CD14-positive monocyte (primary cell): Measurements from ENCODE around the gene EPOP. TPM values are rescaled to one million over a fixed set of nuclear protein-coding genes. Genes with fewer than 3 reads are reported as not detected.

Source experiments
- DNase-seq, 3 donors: peaks; one replicate each; pipeline ENCODE4 v3.0.0-alpha.2; 2011 to 2022
- H2AFZ ChIP-seq: 2 replicates; pipeline ENCODE4 v1.6.0; 2012; ENCODE audit warnings: mild to moderate bottlenecking, low read depth, low read length, inconsistent platforms; ENCODE audit not compliant: insufficient read depth, poor library complexity, severe bottlenecking
- H3K27ac ChIP-seq, 2 donors: 1 replicate in 1 of 2; 2 replicates in 1 of 2; pipeline ENCODE4 v1.5.1; 2012 to 2013; ENCODE audit warnings: low read length in 2 of 2, control low read depth in 1 of 2, inconsistent platforms in 1 of 2, low read depth in 1 of 2, mild to moderate bottlenecking in 1 of 2
- H3K27me3 ChIP-seq, 2 donors: one replicate each; pipeline versions ENCODE4 v1.6.0 to v1.6.1; 2011 to 2013; ENCODE audit warnings: low read length in 2 of 2; ENCODE audit not compliant: control insufficient read depth in 2 of 2, insufficient read depth in 2 of 2
- H3K36me3 ChIP-seq, 2 donors: replicated peaks in 1 of 2; 1 replicate in 1 of 2; 2 replicates in 1 of 2; pipeline versions ENCODE4 v1.5.1 to v1.6.1; 2012 to 2013; ENCODE audit warnings: low read length in 2 of 2, control low read depth in 1 of 2, inconsistent platforms in 1 of 2, mild to moderate bottlenecking in 1 of 2; ENCODE audit not compliant: insufficient read depth in 2 of 2, control insufficient read depth in 1 of 2
- H3K4me1 ChIP-seq, 2 donors: 1 replicate in 1 of 2; 2 replicates in 1 of 2; pipeline versions ENCODE4 v1.5.1 to v1.6.1; 2012 to 2013; ENCODE audit warnings: low read length in 2 of 2, control low read depth in 1 of 2, inconsistent platforms in 1 of 2, mild to moderate bottlenecking in 1 of 2, moderate library complexity in 1 of 2; ENCODE audit not compliant: insufficient read depth in 2 of 2, control insufficient read depth in 1 of 2
- H3K4me2 ChIP-seq: replicated peaks from 2 replicates; pipeline ENCODE3; 2012; ENCODE audit warnings: low read length, moderate library complexity, mild to moderate bottlenecking; ENCODE audit not compliant: poor library complexity, severe bottlenecking; ENCODE audit errors: extremely low read depth
- H3K4me3 ChIP-seq, 3 experiments: fragments of 200-600 bp in 1 of 3; sonication (generic) in 1 of 3; replicated peaks in 1 of 3; 1 replicate in 2 of 3; 2 replicates in 1 of 3; pipeline ENCODE4 v1.5.1; 2011 to 2013; ENCODE audit warnings: low read length in 3 of 3, mild to moderate bottlenecking in 3 of 3, control low read depth in 2 of 3, low read depth in 2 of 3, inconsistent platforms in 1 of 3, moderate library complexity in 1 of 3
- H3K79me2 ChIP-seq: 2 replicates; pipeline ENCODE4 v1.6.0; 2012; ENCODE audit warnings: mild to moderate bottlenecking, control low read depth, inconsistent platforms, low read length, moderate library complexity; ENCODE audit not compliant: insufficient read depth
- H3K9ac ChIP-seq: 2 replicates; pipeline ENCODE4 v1.6.0; 2017; ENCODE audit warnings: low read length, mild to moderate bottlenecking; ENCODE audit not compliant: insufficient read depth, poor library complexity, severe bottlenecking
- H3K9me3 ChIP-seq, 2 donors: replicated peaks in 1 of 2; 1 replicate in 1 of 2; 2 replicates in 1 of 2; pipeline versions ENCODE4 v1.5.1 to v1.6.1; 2012 to 2013; ENCODE audit warnings: low read length in 2 of 2, control low read depth in 1 of 2; ENCODE audit not compliant: control insufficient read depth in 1 of 2, insufficient read depth in 1 of 2
- H4K20me1 ChIP-seq: 2 replicates; pipeline ENCODE4 v1.6.0; 2012; ENCODE audit warnings: mild to moderate bottlenecking, low read length, control low read depth, moderate library complexity; ENCODE audit not compliant: insufficient read depth
- H3K27ac Mint-ChIP-seq, 7 donors: one replicate each; pipeline ENCODE4 v1.8.0; 2020; ENCODE audit warnings: mild to moderate bottlenecking in 7 of 7, mixed read lengths in 7 of 7, moderate library complexity in 6 of 7, inconsistent platforms in 2 of 7
- H3K27me3 Mint-ChIP-seq, 3 donors: one replicate each; pipeline ENCODE4 v1.8.0; 2021 to 2022; ENCODE audit warnings: low read depth in 3 of 3, mild to moderate bottlenecking in 3 of 3, mixed read lengths in 3 of 3, moderate library complexity in 3 of 3, inconsistent platforms in 1 of 3
- H3K36me3 Mint-ChIP-seq, 2 donors: one replicate each; pipeline ENCODE4 v1.8.0; 2020; ENCODE audit warnings: mixed read lengths in 2 of 2, inconsistent platforms in 1 of 2, mild to moderate bottlenecking in 1 of 2
- H3K4me1 Mint-ChIP-seq: one replicate; pipeline ENCODE4 v1.8.0; 2020; ENCODE audit warnings: mild to moderate bottlenecking, mixed read lengths
- H3K4me3 Mint-ChIP-seq, 2 donors: one replicate each; pipeline ENCODE4 v1.8.0; 2020; ENCODE audit warnings: mild to moderate bottlenecking in 2 of 2, mixed read lengths in 2 of 2, moderate library complexity in 1 of 2
- H3K9me3 Mint-ChIP-seq, 7 donors: one replicate each; pipeline ENCODE4 v1.8.0; 2020 to 2022; ENCODE audit warnings: mixed read lengths in 7 of 7, mild to moderate bottlenecking in 6 of 7, moderate library complexity in 6 of 7, inconsistent platforms in 2 of 7
- CTCF ChIP-seq: fragments of 200-600 bp; IDR thresholded peaks from one replicate; pipeline ENCODE4 v1.8.0; 2022; ENCODE audit warnings: antibody characterized with exemption, mild to moderate bottlenecking
- WGBS: methylation state at CpG from one replicate; pipeline ENCODE4 v1.1.5; 2013; ENCODE audit warnings: missing lambda C conversion rate; ENCODE audit not compliant: insufficient coverage; 5-methylcytosine and 5-hydroxymethylcytosine counted together
- intact Hi-C, 2 donors: fragments of 100-400 bp; cut with micrococcal nuclease; formaldehyde crosslinking; loops; one replicate each; pipeline versions ENCODE4 v1.15.0 to v1.15.1; 2023
- polyA plus RNA-seq, 3 donors: library from polyadenylated mRNA; depleted of rRNA in 1 of 3; unstranded in 2 of 3; stranded (reverse) in 1 of 3; fragments of 300-500 nt in 2 of 3; fragments of >200 nt in 1 of 3; fragmentation: Illumina TruSeq in 2 of 3; gene quantifications; 1 replicate in 2 of 3; 2 replicates in 1 of 3; pipeline ENCODE4 v1.2.3, GENCODE V29; 2012 to 2021

The EPOP gene
- polyA plus RNA-seq, 3 donors: 0.63 TPM; not detected in 2

GRCh38 chr17:38713456-38714075, 38.8 kb upstream of the EPOP start:
- no peak overlapping the region for H3K27ac ChIP-seq
- H3K4me1 Mint-ChIP-seq: peaks cover 17% of the 10 kb centered on the region
- TF ChIP-seq CTCF: no peak
- peaks cover 0 to 13% (median 0%) of the 10 kb centered on the region in 3 donors for H3K27me3 Mint-ChIP-seq
- no peak for DNase-seq
- no peak overlapping the region for H3K4me2 ChIP-seq
- H3K27ac Mint-ChIP-seq: peak overlapping the region in 1 of 7 donors; percentile 42
- no peaks in the 10 kb centered on the region for H3K79me2 ChIP-seq
- peaks cover 0 to 4% (median 0%) of the 10 kb centered on the region in 7 donors for H3K9me3 Mint-ChIP-seq
- peaks cover 51 to 77% of the 10 kb centered on the region in 2 donors for H3K36me3 ChIP-seq
- no peaks in the 10 kb centered on the region for H3K9me3 ChIP-seq
- peaks cover 5% of the 10 kb centered on the region for H4K20me1 ChIP-seq
- no peak overlapping the region for H2AFZ ChIP-seq
- H3K4me3 Mint-ChIP-seq: no peak overlapping the region
- intact Hi-C loops: no loop called here
- H3K9ac ChIP-seq: no peak overlapping the region
- WGBS: 84% methylated on average over 5 of the region's 11 CpGs
- H3K27me3 ChIP-seq: no peaks in the 10 kb centered on the region
- H3K36me3 Mint-ChIP-seq: peaks cover 67 to 68% of the 10 kb centered on the region in 2 donors
- H3K4me1 ChIP-seq: no peaks in the 10 kb centered on the region
- H3K4me3 ChIP-seq: no peak overlapping the region

GRCh38 chr17:38712593-38712992, 37.8 kb upstream of the EPOP start:
- Histone ChIP-seq H3K9ac (no peak overlapping the region), H3K36me3 (peaks cover 48 to 78% of the 10 kb centered on the region in 2 donors), H3K4me1 (no peaks in the 10 kb centered on the region), H3K4me3 (no peak overlapping the region), H4K20me1 (peaks cover 9% of the 10 kb centered on the region), H3K27ac (no peak overlapping the region), H3K9me3 (no peaks in the 10 kb centered on the region), H3K79me2 (peaks cover 3% of the 10 kb centered on the region), H2AFZ (no peak overlapping the region), H3K27me3 (no peaks in the 10 kb centered on the region), H3K4me2 (no peak overlapping the region)
- intact Hi-C loops: no loop called here
- WGBS: 100% methylated on average over 1 of the region's 10 CpGs
- H3K27ac Mint-ChIP-seq: peak overlapping the region in 1 of 7 donors; percentile 37
- H3K36me3 Mint-ChIP-seq: peaks cover 61 to 66% of the 10 kb centered on the region in 2 donors
- H3K4me3 Mint-ChIP-seq: no peak overlapping the region
- peaks cover 0 to 12% (median 0%) of the 10 kb centered on the region in 3 donors for H3K27me3 Mint-ChIP-seq
- peaks cover 21% of the 10 kb centered on the region for H3K4me1 Mint-ChIP-seq
- H3K9me3 Mint-ChIP-seq: no peaks in the 10 kb centered on the region
- no peak for TF ChIP-seq CTCF
- DNase-seq: no peak
